H1 (cell line): Measurements from ENCODE around the gene UPK2. TPM values are rescaled to one million over a fixed set of nuclear protein-coding genes. Genes with fewer than 3 reads are reported as not detected.

Experiments
- BACH1 ChIP-seq: IDR thresholded peaks from 2 replicates; pipeline ENCODE4 v1.6.1; 2012; ENCODE audit warnings: low read length, improper control_type of control experiment
- BRCA1 ChIP-seq: IDR thresholded peaks from 2 replicates; pipeline ENCODE4 v1.6.1; 2012; ENCODE audit warnings: low read depth, low read length, improper control_type of control experiment
- CEBPB ChIP-seq: IDR thresholded peaks from 2 replicates; pipeline ENCODE4 v1.6.1; 2012; ENCODE audit warnings: low read depth, low read length
- CHD1 ChIP-seq: IDR thresholded peaks from 2 replicates; pipeline ENCODE4 v1.6.1; 2012; ENCODE audit warnings: low read depth, low read length, improper control_type of control experiment
- CHD7 ChIP-seq: fragments of 300-600 bp; sonication (generic); IDR thresholded peaks from 2 replicates; pipeline ENCODE4 v1.7.1; 2012; ENCODE audit warnings: low read length, moderate library complexity, mild to moderate bottlenecking, inconsistent platforms; ENCODE audit not compliant: insufficient replicate concordance
- JUN ChIP-seq: IDR thresholded peaks from 2 replicates; pipeline ENCODE4 v1.6.1; 2011; ENCODE audit warnings: low read depth, mild to moderate bottlenecking, improper control_type of control experiment, low read length
- KDM5A ChIP-seq: fragments of 200-600 bp; IDR thresholded peaks from 2 replicates; pipeline ENCODE4 v1.7.1; 2012; ENCODE audit warnings: mild to moderate bottlenecking, low read length, inconsistent platforms, mixed read lengths
- PHF8 ChIP-seq: fragments of 200-600 bp; sonication (generic); conservative IDR thresholded peaks from 2 replicates; pipeline ENCODE4 v1.7.1; 2012; ENCODE audit warnings: low read depth, mild to moderate bottlenecking, inconsistent platforms, low read length, moderate library complexity
- SP1 ChIP-seq: IDR thresholded peaks from 2 replicates; pipeline ENCODE4 v1.6.1; 2011; ENCODE audit warnings: low read depth, low read length
- TEAD4 ChIP-seq: IDR thresholded peaks from 2 replicates; pipeline ENCODE4 v1.6.1; 2012; ENCODE audit warnings: low read depth, low read length, inconsistent platforms, mixed read lengths
- polyA plus RNA-seq, 7 experiments: library from polyadenylated mRNA; depleted of rRNA in 3 of 7; stranded (reverse) in 5 of 7; unstranded in 2 of 7; fragments of >200 nt in 5 of 7; fragments of 200-250 nt in 2 of 7; gene quantifications; 1 replicate in 5 of 7; 2 replicates in 1 of 7; 4 replicates in 1 of 7; pipeline versions ENCODE4 v1.2.1 to v1.2.3, GENCODE V29; 2011 to 2013; ENCODE audit warnings: missing spikeins in 2 of 7, mixed read lengths in 2 of 7
- total RNA-seq: library from RNA; stranded (reverse); fragmentation: NEBNext Ultra II Directional; extraction: Animal tissue kit (Norgen Biotek cat#: 25700); gene quantifications from 2 replicates; pipeline ENCODE4 v1.2.1, GENCODE V29; 2021

Gene UPK2
- total and polyA plus RNA-seq, 2 of the 8 experiments (the other 6 are each of a cell fraction or from before 2014, with no cell fraction given) = 0.76 TPM; not detected in 1

DNA sequence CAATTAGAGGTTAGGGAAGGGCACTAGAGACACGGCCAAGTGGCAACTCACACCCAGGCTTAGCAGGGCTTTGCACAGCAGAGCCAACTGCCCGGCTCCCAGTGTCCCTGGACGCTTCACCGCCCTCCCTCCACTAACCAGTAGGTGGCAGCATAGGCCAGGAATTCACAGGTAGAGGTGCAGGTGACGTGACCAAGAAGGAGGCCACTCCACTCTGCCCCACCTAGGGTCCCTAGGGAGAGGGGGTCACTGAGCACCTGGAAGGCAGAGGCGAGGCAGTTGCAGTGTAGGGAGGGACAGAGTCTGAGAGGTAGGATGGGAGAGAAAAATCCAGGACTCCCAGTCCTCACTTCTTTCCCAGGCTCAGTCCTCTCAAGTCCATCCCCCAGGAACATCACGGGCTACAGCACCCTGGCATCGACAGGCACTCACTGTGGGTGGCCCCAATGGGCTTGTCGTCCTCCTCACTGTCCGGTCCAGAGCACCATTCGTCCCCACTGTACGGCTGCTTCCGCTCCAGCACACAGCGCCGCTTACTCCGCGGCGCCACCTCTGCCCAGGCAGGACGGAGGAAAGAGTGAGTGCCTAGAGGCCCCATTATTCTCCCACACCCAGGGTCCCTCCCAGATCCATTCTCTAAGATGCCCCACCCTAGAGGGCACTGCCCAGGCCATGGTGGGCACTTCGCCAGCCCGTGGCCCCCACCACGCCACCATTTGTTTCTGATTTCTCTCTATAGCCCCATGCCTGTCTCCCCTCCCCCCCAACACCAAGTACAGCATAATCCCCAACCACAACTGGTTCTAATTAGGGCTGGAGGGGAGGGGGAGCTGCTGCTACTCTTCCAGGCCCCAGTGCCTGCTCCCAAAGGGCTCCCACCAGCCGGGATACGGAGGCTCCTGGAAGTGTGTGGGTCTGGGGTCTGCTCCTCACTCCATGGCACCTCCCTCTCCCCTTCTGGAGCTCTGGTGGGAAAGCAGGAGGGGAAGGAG, 48.8 kb upstream of the UPK2 start (continued):
- TF ChIP-seq PHF8 = 0 out of 2 replicates have a peak, but pooled peaks have one; percentile 25
- 0 out of 2 replicates have a peak, but pooled peaks have one; percentile 15 for TF ChIP-seq JUN
- TF ChIP-seq CHD1 = no peak
- no peak for TF ChIP-seq SP1
- TF ChIP-seq BRCA1 = no peak
- TF ChIP-seq CEBPB = peak; percentile 36; the same call in 1 of the 2 replicates
- TF ChIP-seq TEAD4 = peak; percentile 69; the same call in 1 of the 2 replicates
- 0 out of 2 replicates have a peak, but pooled peaks have one; percentile 28 for TF ChIP-seq BACH1
- TF ChIP-seq KDM5A = peak; percentile 61; the same call in 1 of the 2 replicates
- TF ChIP-seq CHD7 = no peak
